SK-N-SH (cell line): ENCODE measurements around the gene CYTL1. TPM values are rescaled to one million over a fixed set of nuclear protein-coding genes. Genes with fewer than 3 reads are reported as not detected.

ENCODE experiments used
- CTCF ChIA-PET: fragments of 300-600, 350-600 bp; formaldehyde crosslinking; extraction: SDS; loops from one replicate; lab custom pipeline; 2021; lab: Yijun Ruan, JAX
- POLR2A ChIA-PET: fragments of 350-600 bp; sonication (Branson Sonifier 250); formaldehyde crosslinking; extraction: SDS; loops from one replicate; lab custom pipeline; 2020; ENCODE audit warnings: antibody characterized with exemption, inconsistent platforms; lab: Yijun Ruan, JAX
- DNase-seq: peaks from one replicate; pipeline ENCODE4 v3.0.0; 2012
- H2AFZ ChIP-seq: fragments of 200-600 bp; sonication (generic); 2 replicates; pipeline ENCODE4 v1.8.1; 2016; ENCODE audit warnings: antibody characterized with exemption, mild to moderate bottlenecking, low read depth
- H3F3A ChIP-seq: fragments of 200-600 bp; sonication (generic); replicated peaks from 2 replicates; pipeline ENCODE3; 2016; ENCODE audit warnings: antibody characterized with exemption, mild to moderate bottlenecking; ENCODE audit not compliant: insufficient read depth
- H3K27ac ChIP-seq, 2 experiments: fragments of 200-500 bp in 1 of 2; fragments of 200-600 bp in 1 of 2; sonication (Bioruptor generic) in 1 of 2; sonication (generic), shearing (Covaris generic) in 1 of 2; 2 replicates each; pipeline versions ENCODE4 v1.5.1 to v1.6.1; 2014 to 2016; ENCODE audit warnings: low read depth in 2 of 2, inconsistent platforms in 1 of 2, low read length in 1 of 2, mild to moderate bottlenecking in 1 of 2, mixed read lengths in 1 of 2
- H3K27me3 ChIP-seq: fragments of 200-600 bp; sonication (generic), shearing (Covaris generic); 2 replicates; pipeline ENCODE4 v1.6.1; 2016; ENCODE audit warnings: mixed run types; ENCODE audit not compliant: insufficient read depth
- H3K36me3 ChIP-seq, 2 experiments: fragments of 200-500 bp in 1 of 2; fragments of 200-600 bp in 1 of 2; sonication (Bioruptor generic) in 1 of 2; sonication (generic) in 1 of 2; replicated peaks in 1 of 2; 2 replicates each; pipeline versions ENCODE3 to v1.5.1; 2014 to 2016; ENCODE audit warnings: low read length in 1 of 2, mild to moderate bottlenecking in 1 of 2; ENCODE audit not compliant: insufficient read depth in 2 of 2, control insufficient read depth in 1 of 2
- H3K4me1 ChIP-seq, 2 experiments: fragments of 200-500 bp in 1 of 2; fragments of 200-600 bp in 1 of 2; sonication (Bioruptor generic) in 1 of 2; sonication (generic), shearing (Covaris generic) in 1 of 2; 2 replicates each; pipeline versions ENCODE4 v1.5.1 to v1.6.1; 2014 to 2016; ENCODE audit warnings: low read depth in 1 of 2, low read length in 1 of 2, mixed run types in 1 of 2; ENCODE audit not compliant: insufficient read depth in 2 of 2, control insufficient read depth in 1 of 2
- H3K4me2 ChIP-seq: fragments of 200-600 bp; sonication (generic), shearing (Covaris generic); 2 replicates; pipeline ENCODE4 v1.6.1; 2017; ENCODE audit warnings: mixed run types
- H3K4me3 ChIP-seq, 2 experiments: fragments of 200-500 bp in 1 of 2; fragments of 200-600 bp in 1 of 2; sonication (Bioruptor generic) in 1 of 2; sonication (generic), shearing (Covaris generic) in 1 of 2; 2 replicates each; pipeline versions ENCODE4 v1.5.1 to v1.8.1; 2014 to 2016; ENCODE audit warnings: low read depth in 2 of 2, inconsistent platforms in 1 of 2, low read length in 1 of 2, mild to moderate bottlenecking in 1 of 2, mixed read lengths in 1 of 2, moderate library complexity in 1 of 2
- H3K79me2 ChIP-seq: fragments of 200-600 bp; sonication (generic); 2 replicates; pipeline ENCODE4 v1.8.1; 2017; ENCODE audit warnings: mild to moderate bottlenecking; ENCODE audit not compliant: insufficient read depth
- H3K9ac ChIP-seq: fragments of 200-600 bp; sonication (generic); 2 replicates; pipeline ENCODE4 v1.6.1; 2017; ENCODE audit warnings: mixed run types
- H3K9me2 ChIP-seq: fragments of 200-600 bp; sonication (generic); 2 replicates; pipeline ENCODE4 v1.6.1; 2017; ENCODE audit warnings: mixed run types
- H3K9me3 ChIP-seq: fragments of 200-600 bp; sonication (generic); 2 replicates; pipeline ENCODE4 v1.6.1; 2017; ENCODE audit warnings: mixed run types, mild to moderate bottlenecking, moderate library complexity
- H4K20me1 ChIP-seq: fragments of 200-600 bp; sonication (generic); 2 replicates; pipeline ENCODE4 v1.6.1; 2017; ENCODE audit warnings: mild to moderate bottlenecking, mixed run types; ENCODE audit not compliant: insufficient read depth
- CHD2 ChIP-seq: fragments of 150-350 bp; IDR thresholded peaks from 2 replicates; pipeline ENCODE4 v1.6.1; 2018; ENCODE audit warnings: low read length; ENCODE audit not compliant: partially characterized antibody
- ELF1 ChIP-seq: IDR thresholded peaks from 2 replicates; pipeline ENCODE4 v1.4.0; 2012
- EP300 ChIP-seq, 2 experiments: IDR thresholded peaks; 2 replicates each; pipeline versions ENCODE4 v1.4.0 to v1.6.1; 2012; ENCODE audit warnings: borderline replicate concordance in 1 of 2, low read depth in 1 of 2, low read length in 1 of 2
- FOSL2 ChIP-seq: IDR thresholded peaks from 2 replicates; pipeline ENCODE4 v1.4.0; 2012; ENCODE audit warnings: low read depth, mild to moderate bottlenecking, moderate library complexity, borderline replicate concordance
- GABPA ChIP-seq: IDR thresholded peaks from 2 replicates; pipeline ENCODE4 v1.4.0; 2012; ENCODE audit warnings: low read depth, mild to moderate bottlenecking
- GATA2 ChIP-seq: sonication (generic); formaldehyde crosslinking; IDR thresholded peaks from 2 replicates; pipeline ENCODE4 v1.5.0; 2020; ENCODE audit warnings: mild to moderate bottlenecking, missing genetic modification reagents
- JUND ChIP-seq: IDR thresholded peaks from 2 replicates; pipeline ENCODE4 v1.4.0; 2012
- MXI1 ChIP-seq: IDR thresholded peaks from 2 replicates; pipeline ENCODE4 v1.6.1; 2012; ENCODE audit warnings: mild to moderate bottlenecking, low read depth, low read length, improper control_type of control experiment
- NFIC ChIP-seq: IDR thresholded peaks from 2 replicates; pipeline ENCODE4 v1.4.0; 2012; ENCODE audit warnings: borderline replicate concordance
- NRF1 ChIP-seq: IDR thresholded peaks from 2 replicates; pipeline ENCODE4 v1.6.1; 2012; ENCODE audit warnings: low read depth, mild to moderate bottlenecking, low read length
- RCOR1 ChIP-seq: fragments of 150-350 bp; IDR thresholded peaks from 2 replicates; pipeline ENCODE4 v1.6.1; 2017; ENCODE audit warnings: antibody characterized with exemption, low read length
- REST ChIP-seq: IDR thresholded peaks from 2 replicates; pipeline ENCODE4 v1.6.1; 2012; ENCODE audit warnings: mild to moderate bottlenecking, low read depth, low read length, moderate library complexity
- RFX5 ChIP-seq: IDR thresholded peaks from 2 replicates; pipeline ENCODE4 v1.6.1; 2012; ENCODE audit warnings: mild to moderate bottlenecking, improper control_type of control experiment, low read length
- TAF1 ChIP-seq: IDR thresholded peaks from 2 replicates; pipeline ENCODE4 v1.6.1; 2012; ENCODE audit warnings: low read depth, mild to moderate bottlenecking, low read length, moderate library complexity, borderline replicate concordance
- WGBS: methylation state at CpG from one replicate; pipeline ENCODE4 v1.1.6; 2017; ENCODE audit warnings: low lambda C conversion rate; 5-methylcytosine and 5-hydroxymethylcytosine counted together
- polyA plus RNA-seq, 3 experiments: library from polyadenylated mRNA; depleted of rRNA; stranded (reverse); fragments of >200 nt; gene quantifications; 2 replicates each; pipeline ENCODE4 v1.2.3, GENCODE V29; 2012
- TF ChIP-seq, protein P1 (sequence below): IDR thresholded peaks from 2 replicates; pipeline ENCODE4 v1.4.0; 2012; ENCODE audit warnings: low read depth
- TF ChIP-seq, protein P2 (sequence below): IDR thresholded peaks from 2 replicates; pipeline ENCODE4 v1.4.0; 2012; ENCODE audit warnings: low read depth, borderline replicate concordance
- TF ChIP-seq, protein P3 (sequence below): fragments of 200-600 bp; sonication (generic); IDR thresholded peaks from 2 replicates; pipeline ENCODE4 v1.6.1; 2017; ENCODE audit warnings: antibody characterized with exemption, mild to moderate bottlenecking, moderate library complexity
- TF ChIP-seq, protein P4 (sequence below): fragments of 150-350 bp; IDR thresholded peaks from 2 replicates; pipeline ENCODE4 v1.6.1; 2017; ENCODE audit warnings: antibody characterized with exemption, low read length, low read depth, borderline replicate concordance
- TF ChIP-seq, protein P5 (sequence below): IDR thresholded peaks from 2 replicates; pipeline ENCODE4; 2012

Gene CYTL1
- polyA plus RNA-seq, 1 of the 3 experiments (the other 2 are of a cell fraction) = 3.0 TPM

DNA sequence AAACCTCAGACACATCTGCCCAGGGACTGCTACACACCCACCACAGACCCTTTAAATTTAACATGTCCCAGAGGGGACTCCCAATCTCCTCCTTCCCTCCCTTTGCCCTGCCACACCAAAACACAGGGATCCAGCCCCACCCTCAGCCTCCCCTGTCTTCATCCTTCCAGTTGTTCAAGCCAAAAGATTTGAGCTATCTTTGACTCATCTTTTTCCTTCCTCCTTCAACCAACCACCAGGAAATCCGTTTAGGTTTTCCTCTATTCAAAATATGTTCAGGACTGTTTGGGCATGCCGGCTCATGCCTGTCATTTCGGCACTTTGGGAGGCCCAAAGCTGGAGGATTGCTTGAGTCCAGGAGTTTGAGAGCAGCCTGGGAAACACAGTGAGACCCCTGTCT, 25.1 kb upstream of the CYTL1 start:
- no peak overlapping the region for H3K9ac ChIP-seq
- no peak for TF ChIP-seq GABPA
- TF ChIP-seq GATA2 (CRISPR knock-in tag) = no peak
- TF ChIP-seq REST = no peak
- TF ChIP-seq, protein P1, sequence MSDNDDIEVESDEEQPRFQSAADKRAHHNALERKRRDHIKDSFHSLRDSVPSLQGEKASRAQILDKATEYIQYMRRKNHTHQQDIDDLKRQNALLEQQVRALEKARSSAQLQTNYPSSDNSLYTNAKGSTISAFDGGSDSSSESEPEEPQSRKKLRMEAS = no peak
- no peak for TF ChIP-seq TAF1
- no peak for TF ChIP-seq EP300 (IDR thresholded peaks at IDR 0.05; ENCODE audit: borderline replicate concordance in 1 of 2, low read depth in 1 of 2, low read length in 1 of 2)
- TF ChIP-seq, protein P2, sequence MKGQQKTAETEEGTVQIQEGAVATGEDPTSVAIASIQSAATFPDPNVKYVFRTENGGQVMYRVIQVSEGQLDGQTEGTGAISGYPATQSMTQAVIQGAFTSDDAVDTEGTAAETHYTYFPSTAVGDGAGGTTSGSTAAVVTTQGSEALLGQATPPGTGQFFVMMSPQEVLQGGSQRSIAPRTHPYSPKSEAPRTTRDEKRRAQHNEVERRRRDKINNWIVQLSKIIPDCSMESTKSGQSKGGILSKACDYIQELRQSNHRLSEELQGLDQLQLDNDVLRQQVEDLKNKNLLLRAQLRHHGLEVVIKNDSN = no peak
- TF ChIP-seq JUND = no peak
- TF ChIP-seq, protein P3, sequence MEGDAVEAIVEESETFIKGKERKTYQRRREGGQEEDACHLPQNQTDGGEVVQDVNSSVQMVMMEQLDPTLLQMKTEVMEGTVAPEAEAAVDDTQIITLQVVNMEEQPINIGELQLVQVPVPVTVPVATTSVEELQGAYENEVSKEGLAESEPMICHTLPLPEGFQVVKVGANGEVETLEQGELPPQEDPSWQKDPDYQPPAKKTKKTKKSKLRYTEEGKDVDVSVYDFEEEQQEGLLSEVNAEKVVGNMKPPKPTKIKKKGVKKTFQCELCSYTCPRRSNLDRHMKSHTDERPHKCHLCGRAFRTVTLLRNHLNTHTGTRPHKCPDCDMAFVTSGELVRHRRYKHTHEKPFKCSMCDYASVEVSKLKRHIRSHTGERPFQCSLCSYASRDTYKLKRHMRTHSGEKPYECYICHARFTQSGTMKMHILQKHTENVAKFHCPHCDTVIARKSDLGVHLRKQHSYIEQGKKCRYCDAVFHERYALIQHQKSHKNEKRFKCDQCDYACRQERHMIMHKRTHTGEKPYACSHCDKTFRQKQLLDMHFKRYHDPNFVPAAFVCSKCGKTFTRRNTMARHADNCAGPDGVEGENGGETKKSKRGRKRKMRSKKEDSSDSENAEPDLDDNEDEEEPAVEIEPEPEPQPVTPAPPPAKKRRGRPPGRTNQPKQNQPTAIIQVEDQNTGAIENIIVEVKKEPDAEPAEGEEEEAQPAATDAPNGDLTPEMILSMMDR = no peak
- TF ChIP-seq FOSL2 = no peak
- TF ChIP-seq, protein P4, sequence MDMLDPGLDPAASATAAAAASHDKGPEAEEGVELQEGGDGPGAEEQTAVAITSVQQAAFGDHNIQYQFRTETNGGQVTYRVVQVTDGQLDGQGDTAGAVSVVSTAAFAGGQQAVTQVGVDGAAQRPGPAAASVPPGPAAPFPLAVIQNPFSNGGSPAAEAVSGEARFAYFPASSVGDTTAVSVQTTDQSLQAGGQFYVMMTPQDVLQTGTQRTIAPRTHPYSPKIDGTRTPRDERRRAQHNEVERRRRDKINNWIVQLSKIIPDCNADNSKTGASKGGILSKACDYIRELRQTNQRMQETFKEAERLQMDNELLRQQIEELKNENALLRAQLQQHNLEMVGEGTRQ = no peak
- TF ChIP-seq, protein P5, sequence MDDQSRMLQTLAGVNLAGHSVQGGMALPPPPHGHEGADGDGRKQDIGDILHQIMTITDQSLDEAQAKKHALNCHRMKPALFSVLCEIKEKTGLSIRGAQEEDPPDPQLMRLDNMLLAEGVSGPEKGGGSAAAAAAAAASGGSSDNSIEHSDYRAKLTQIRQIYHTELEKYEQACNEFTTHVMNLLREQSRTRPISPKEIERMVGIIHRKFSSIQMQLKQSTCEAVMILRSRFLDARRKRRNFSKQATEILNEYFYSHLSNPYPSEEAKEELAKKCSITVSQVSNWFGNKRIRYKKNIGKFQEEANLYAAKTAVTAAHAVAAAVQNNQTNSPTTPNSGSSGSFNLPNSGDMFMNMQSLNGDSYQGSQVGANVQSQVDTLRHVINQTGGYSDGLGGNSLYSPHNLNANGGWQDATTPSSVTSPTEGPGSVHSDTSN = no peak
- TF ChIP-seq CHD2 = no peak
- no peak for TF ChIP-seq NRF1
- TF ChIP-seq RCOR1 = no peak
- no peak for TF ChIP-seq ELF1
- no peak for TF ChIP-seq NFIC
- no peak for TF ChIP-seq RFX5
- TF ChIP-seq MXI1 = no peak

More for the DNA sequence above, 25.1 kb upstream of the CYTL1 start:
- H3K27ac ChIP-seq = no peak overlapping the region
- H3K4me2 ChIP-seq = no peak overlapping the region
- no peak for DNase-seq
- H4K20me1 ChIP-seq = no peaks in the 10 kb centered on the region
- no peaks in the 10 kb centered on the region for H3K79me2 ChIP-seq
- H3K4me3 ChIP-seq = no peak overlapping the region
- WGBS = 32% methylated on average over 3 of the region's 3 CpGs
- H3K9me2 ChIP-seq = no peaks in the 10 kb centered on the region
- H3K9me3 ChIP-seq = no peaks in the 10 kb centered on the region
- no peak overlapping the region for H2AFZ ChIP-seq
- no peaks in the 10 kb centered on the region for H3F3A ChIP-seq
- peaks cover 0 to 3% of the 10 kb centered on the region in 2 experiments; a peak in 1 of 4 replicates for H3K4me1 ChIP-seq
- CTCF ChIA-PET = interaction anchor here (1.3 kb wide), 1 partner anchor 9 kb away, joined by 4 read pairs; no protein-coding TSS in a partner anchor
- peaks cover 18% of the 10 kb centered on the region; the same call in 1 of the 2 replicates for H3K27me3 ChIP-seq
- no peaks in the 10 kb centered on the region for H3K36me3 ChIP-seq
- POLR2A ChIA-PET = no interaction called here
